GM06990 (cell line): Measurements from ENCODE around the gene PANX2.

ENCODE experiments used
- DNase-seq: peaks from one replicate; pipeline ENCODE4 v3.0.0-alpha.2; 2011; ENCODE audit not compliant: insufficient read length; ENCODE audit errors: extremely low read depth
- H3K27me3 ChIP-seq: replicated peaks from 2 replicates; pipeline ENCODE4 v1.6.0; 2011; ENCODE audit warnings: low read length; ENCODE audit not compliant: control insufficient read depth, insufficient read depth
- H3K36me3 ChIP-seq: 2 replicates; pipeline ENCODE4 v1.5.1; 2011; ENCODE audit warnings: low read length; ENCODE audit not compliant: control insufficient read depth, insufficient read depth
- H3K4me3 ChIP-seq: replicated peaks from 2 replicates; pipeline ENCODE4 v1.5.1; 2011; ENCODE audit warnings: low read depth, mild to moderate bottlenecking, control low read depth, low read length
- TF ChIP-seq, protein P1 (sequence below): IDR thresholded peaks from 2 replicates; pipeline ENCODE4 v1.5.1; 2011; ENCODE audit warnings: low read length, control low read depth, mild to moderate bottlenecking, inconsistent platforms; ENCODE audit not compliant: insufficient read depth, poor library complexity, severe bottlenecking

Gene PANX2

DNA sequence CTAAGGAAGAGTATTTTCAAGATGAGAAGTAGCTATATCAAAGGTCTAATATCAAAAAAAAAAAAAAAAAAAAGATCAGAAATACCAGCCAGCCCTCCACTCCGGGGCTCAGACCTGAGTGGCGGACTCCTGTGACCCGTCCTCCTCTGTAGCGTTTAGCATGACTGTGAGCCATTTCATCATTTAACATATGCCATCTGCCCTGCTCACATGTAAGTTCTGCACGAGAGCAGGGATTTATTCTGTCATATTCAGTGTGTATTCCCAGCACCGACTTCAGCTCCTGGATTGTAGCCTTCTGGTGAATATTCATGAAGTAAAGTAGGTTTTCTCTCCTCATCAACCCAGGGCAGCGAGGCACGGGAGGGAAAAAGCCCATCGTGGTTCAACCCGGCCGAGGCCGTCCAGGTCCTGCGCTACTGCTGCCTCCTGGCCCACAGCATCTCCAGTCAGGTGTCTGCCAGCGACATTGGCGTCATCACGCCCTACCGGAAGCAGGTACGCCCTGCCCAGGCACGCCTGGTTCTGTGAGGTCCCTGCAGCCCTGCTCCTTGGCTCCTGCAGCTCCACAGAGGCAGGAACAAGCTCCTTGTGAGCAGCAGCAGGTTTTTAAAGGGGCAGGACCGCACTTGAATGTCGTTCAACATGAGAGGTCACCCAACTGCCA is 12.7 kb upstream of the PANX2 start:
- no peak overlapping the region for H3K4me3 ChIP-seq
- H3K27me3 ChIP-seq, result peaks cover 1% of the 10 kb centered on the region
- no peaks in the 10 kb centered on the region for H3K36me3 ChIP-seq
- TF ChIP-seq, protein P1, sequence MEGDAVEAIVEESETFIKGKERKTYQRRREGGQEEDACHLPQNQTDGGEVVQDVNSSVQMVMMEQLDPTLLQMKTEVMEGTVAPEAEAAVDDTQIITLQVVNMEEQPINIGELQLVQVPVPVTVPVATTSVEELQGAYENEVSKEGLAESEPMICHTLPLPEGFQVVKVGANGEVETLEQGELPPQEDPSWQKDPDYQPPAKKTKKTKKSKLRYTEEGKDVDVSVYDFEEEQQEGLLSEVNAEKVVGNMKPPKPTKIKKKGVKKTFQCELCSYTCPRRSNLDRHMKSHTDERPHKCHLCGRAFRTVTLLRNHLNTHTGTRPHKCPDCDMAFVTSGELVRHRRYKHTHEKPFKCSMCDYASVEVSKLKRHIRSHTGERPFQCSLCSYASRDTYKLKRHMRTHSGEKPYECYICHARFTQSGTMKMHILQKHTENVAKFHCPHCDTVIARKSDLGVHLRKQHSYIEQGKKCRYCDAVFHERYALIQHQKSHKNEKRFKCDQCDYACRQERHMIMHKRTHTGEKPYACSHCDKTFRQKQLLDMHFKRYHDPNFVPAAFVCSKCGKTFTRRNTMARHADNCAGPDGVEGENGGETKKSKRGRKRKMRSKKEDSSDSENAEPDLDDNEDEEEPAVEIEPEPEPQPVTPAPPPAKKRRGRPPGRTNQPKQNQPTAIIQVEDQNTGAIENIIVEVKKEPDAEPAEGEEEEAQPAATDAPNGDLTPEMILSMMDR, result no peak
- no peak for DNase-seq

GRCh38 chr22:50160947-50161346 is 9.6 kb upstream of the PANX2 start:
- Histone ChIP-seq H3K4me3 (no peak overlapping the region), H3K36me3 (no peaks in the 10 kb centered on the region), H3K27me3 (peaks cover 1% of the 10 kb centered on the region)
- TF ChIP-seq, protein P1, result no peak
- DNase-seq, result no peak

DNA sequence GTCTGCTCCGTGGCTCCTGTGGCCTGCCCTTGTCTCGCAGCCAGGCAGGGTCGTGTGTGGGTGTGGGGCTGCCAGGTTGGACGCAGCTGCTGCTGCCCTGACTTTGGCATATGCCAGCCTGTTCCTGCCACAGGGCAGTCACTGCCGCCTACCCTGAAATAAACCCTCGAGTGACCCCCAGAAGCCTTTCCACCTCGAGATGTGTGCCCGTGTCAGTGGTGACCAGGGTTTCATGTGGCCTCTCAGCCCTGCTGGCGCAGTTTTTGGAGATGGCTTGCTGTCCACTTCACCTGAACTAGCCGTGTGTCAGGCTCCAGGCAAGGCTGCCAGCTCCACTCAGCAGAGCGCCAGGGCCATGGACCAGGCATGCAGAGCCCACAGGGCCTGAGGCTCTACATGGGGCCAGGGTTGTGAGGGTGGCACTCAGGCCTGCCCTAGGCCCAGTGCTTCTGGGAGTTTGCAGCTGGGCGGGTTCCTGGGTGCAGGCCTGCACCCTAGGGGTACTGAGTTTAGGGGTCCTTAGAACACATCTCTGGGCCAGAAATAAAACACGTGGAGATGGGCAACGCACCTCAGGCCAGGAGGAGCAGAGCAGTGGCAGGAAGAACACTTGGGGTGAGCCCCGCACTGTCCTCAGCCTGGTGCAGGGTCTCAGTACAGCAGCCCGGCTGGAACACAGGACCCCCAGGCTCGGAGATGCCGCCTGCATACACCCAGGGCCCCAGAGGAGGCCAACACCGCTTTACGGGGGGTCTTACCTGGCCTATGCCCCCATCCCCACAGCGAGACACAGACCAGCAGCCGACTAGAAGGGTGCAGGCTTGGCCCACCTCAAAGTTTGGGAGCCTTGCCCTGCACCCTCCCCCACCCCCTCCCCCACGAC is 8.8 kb upstream of the PANX2 start:
- H3K4me3 ChIP-seq, result no peak overlapping the region
- H3K36me3 ChIP-seq, result no peaks in the 10 kb centered on the region
- TF ChIP-seq, protein P1, result no peak
- DNase-seq, result no peak
- H3K27me3 ChIP-seq, result peaks cover 1% of the 10 kb centered on the region

- TF ChIP-seq, protein P1, result no peak
- Histone ChIP-seq H3K36me3 (no peaks in the 10 kb centered on the region), H3K4me3 (no peak overlapping the region), H3K27me3 (peaks cover 1% of the 10 kb centered on the region)
- DNase-seq, result no peak
Observed at GRCh38 chr22:50162391-50162956, 8.1 kb upstream of the PANX2 start.

DNA sequence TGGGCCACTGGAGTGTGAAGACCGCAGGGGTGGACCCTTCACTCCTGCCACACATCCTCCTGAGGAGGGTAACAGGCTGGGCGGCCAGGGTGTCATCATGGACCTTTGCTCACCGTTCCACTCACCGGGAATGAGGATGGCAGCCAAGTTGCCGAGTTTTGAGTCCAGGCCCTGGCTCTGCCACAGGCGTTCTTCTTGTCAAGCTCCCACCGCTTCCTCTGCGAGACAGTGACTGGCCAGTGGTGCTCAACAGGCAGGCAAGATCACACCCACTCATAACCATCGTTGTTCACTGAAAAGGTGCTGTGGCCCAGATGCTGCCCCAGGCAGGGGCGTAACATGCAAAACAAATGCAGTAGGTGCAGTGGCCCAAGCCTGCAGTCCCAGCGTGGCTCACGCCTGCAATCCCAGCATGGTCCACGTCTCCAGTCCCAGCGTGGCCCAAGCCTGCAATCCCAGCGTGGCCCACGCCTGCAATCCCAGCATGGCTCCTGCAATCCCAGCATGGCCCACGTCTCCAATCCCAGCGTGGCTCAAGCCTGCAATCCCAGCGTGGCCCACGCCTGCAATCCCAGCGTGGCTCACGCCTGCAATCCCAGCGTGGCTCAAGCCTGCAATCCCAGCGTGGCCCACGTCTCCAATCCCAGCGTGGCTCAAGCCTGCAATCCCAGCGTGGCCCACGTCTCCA is 5.0 kb upstream of the PANX2 start:
- H3K36me3 ChIP-seq, result no peaks in the 10 kb centered on the region
- TF ChIP-seq, protein P1, result no peak
- H3K27me3 ChIP-seq, result no peaks in the 10 kb centered on the region; the same call in 1 of the 2 replicates
- H3K4me3 ChIP-seq, result no peak overlapping the region
- DNase-seq, result no peak
